DMS 273 treated with DMSO at 0.1 percent for 48 hours (cell line): ENCODE data around the gene USP21.

ENCODE experiments used
- DNase-seq: peaks from one replicate; lab custom pipeline; 2025; lab: John Stamatoyannopoulos, UW

Gene USP21

DNA sequence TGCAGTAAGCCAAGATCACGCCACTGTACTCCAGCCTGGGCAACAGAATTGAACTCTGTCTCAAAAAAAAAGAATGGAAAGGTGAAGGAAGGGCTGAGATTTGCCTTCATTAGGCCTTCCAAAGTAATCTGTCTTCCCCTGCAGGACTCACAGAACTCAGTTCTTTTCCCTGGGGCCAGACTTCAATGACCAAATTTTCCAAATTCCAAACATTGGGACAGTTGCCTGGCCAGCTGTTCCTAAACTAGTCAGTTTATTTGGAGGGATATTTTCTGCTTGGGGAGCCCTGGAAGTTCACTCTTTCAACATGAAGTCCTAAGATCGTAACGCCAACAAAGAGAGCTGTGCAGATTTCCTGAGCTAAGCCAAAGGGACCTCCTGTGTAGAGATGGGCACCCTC is 21.4 kb upstream of the USP21 start:
- no peak for DNase-seq

DNA sequence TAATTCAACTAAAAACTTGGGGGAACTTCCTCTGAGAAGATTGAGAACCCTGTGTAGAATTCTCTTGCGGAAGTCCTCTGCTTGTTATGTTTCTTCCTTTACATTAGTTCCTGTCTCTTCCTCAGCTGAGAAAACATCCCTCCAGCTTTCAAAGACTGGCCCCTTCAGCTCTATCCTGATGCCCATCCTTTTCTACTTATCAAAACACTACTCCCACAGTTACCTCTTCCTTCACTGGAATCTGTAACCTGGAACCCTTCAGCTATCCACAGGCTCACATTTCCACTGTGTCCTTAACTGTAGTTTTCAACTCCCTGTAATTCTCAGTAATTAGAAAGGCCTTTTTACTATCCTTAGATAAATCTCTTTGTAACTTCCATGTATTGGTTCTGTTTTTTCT is 20.9 kb upstream of the USP21 start:
- no peak for DNase-seq

DNA sequence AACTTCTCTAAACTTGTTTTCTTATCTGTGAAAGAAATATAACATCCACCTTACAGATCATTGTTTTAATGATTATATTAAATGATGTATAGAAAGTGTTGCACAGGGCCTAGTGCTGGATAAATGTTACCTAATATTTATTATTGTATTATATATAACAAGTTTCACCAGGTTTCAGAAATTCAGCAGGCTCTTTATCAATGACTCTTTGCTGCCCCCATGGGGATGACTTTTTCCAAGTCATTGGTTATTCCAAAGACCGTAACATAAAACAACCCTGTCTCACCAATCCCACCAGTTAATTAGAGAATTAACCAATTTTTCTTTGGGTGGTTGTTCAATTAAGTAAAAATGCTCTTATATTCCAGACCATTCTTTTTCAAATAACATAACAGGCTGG is 19.5 kb upstream of the USP21 start:
- no peak for DNase-seq

DNA sequence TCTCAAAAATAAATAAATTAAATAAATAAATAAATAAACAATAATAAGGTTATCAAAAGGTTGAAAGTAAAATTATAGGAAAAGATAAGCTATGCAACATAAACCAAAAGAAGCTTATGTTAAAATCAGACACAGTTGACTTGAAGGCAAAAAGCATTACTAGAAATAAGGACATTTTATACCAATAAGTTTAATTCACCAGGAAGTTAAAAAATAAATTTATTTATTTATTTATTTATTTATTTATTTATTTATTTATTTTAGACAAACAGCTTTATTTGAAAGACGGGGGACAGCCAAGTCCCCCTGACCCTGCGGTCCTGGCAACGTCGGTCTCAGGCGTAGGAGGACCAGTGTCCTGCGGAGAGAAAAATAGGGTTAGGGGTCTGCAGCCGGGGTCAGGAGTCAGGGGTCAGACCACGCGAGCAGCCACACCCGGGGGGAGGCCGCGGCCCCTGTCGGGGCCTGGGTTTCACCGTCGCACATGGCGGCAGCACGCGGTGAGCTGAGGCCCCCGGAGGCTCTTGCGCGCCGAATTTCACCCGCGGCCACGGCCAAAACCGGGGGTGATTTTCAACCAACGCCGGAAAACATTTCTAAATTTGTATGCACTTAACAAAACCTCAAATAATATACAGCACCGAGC is 18.4 kb upstream of the USP21 start:
- no peak for DNase-seq

DNA sequence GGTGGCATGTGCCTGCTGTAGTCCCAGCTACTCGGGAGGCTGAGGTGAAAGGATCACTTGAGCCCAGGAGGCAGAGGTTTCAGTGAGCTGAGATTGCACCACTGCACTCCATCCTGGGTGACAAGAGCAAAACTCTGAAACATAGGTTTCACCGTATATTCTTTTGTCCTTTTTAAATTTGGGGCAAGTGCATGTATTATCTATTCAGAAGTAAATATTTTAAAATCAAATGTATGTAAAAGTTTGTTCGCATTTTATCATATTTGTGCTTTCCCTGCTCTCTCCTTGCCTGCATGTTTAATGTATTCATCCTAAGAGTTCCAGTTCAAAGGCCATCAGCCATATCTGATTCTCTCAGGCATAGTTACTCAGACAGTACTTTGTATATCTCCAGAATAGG is 13.5 kb upstream of the USP21 start:
- DNase-seq, result no peak

DNA sequence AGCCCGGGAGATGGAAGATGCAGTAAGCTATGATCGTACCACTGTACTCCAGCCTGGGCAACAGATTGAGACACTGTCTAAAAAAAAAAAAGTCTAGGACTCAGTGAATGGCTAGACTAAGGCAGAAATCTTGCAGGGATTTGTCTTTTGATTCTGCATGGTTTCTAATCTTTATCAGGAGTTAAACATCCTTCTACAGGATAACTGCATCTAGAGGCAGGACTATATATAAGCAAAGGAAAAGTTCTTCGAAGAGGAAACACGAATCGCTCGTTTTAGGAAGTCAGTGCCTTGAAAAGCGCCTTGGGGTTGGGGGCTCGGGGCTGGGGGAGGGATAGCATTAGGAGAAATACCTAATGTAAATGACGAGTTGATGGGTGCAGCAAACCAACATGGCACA is 6.1 kb upstream of the USP21 start:
- DNase-seq, result no peak

DNA sequence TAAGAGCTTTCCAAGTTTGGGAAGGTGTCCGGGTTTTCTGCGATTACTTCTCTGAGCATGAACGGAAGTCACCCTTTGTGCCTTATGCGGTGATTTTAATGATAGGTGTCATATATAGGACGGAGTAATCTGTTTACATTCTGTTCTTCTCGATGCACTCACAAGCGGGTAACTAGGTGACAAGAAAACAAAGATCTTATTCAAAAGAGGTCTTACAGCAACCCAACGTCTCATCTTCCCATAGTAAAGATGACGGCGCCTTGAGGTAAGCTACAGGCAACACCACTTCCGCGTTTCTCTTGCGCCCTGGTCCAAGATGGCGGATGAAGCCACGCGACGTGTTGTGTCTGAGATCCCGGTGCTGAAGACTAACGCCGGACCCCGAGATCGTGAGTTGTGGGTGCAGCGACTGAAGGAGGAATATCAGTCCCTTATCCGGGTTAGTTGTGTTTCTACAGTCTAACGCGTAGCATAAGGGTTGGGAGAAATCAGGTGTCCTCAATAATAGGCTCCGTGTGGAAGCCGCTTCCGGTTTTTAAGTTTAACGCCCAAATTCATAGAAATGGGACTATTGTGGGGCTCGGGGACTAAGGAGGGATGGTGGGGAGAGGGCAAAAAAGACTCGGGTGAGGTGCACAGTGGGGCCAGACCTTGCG is 5.5 kb upstream of the USP21 start, which contains the start of gene UFC1:
TSS of gene UFC1 (plus strand) at position 297 of the 656 bp plus-strand sequence. CDS start at position 317, 20 bp downstream.
- DNase-seq, result peak; percentile 83

DNA sequence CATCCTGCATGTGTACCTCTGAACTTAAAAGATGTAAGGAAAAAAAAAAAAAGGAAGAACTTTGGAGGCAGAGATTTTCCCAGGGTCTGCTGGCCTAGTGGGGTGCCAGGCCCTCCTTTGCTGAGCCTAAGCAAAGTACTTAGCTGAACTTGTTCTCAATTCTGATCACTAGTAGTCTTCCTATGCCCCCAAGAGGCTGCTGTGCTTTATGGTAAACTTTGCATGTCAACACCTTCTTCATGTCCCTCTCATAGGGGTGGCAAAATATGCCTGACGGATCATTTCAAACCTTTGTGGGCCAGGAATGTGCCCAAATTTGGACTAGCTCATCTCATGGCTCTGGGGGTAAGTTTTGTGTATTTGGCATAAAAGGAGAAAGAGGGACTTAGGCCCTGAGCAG is 1.4 kb upstream of the USP21 start:
- DNase-seq, result no peak

DNA sequence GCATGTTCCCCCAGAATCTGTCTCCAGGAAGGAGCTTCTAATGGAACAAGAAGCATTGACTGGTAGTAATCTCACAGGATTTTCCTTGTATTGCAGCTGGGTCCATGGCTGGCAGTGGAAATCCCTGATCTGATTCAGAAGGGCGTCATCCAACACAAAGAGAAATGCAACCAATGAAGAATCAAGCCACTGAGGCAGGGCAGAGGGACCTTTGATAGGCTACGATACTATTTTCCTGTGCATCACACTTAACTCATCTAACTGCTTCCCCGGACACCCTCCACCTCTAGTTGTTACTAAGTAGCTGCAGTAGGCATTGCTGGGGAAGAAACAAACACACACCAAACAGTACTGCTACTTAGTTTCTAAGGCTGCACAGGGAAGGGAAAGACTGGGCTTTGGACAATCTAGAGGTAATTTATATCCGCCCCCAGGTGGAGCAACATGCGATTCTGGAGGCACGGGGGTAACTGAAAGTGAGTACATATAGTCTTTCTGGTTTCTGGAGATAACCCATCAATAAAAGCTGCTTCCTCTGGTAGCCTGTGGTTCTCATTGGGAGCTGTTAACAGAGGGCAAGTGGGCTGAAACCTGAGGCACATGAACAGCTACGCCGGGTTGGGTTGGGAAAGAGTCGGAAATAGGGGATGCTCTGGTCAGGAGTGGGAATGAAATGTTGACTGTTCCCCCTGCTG is 837 bp upstream of the USP21 start:
- DNase-seq, result no peak

DNA sequence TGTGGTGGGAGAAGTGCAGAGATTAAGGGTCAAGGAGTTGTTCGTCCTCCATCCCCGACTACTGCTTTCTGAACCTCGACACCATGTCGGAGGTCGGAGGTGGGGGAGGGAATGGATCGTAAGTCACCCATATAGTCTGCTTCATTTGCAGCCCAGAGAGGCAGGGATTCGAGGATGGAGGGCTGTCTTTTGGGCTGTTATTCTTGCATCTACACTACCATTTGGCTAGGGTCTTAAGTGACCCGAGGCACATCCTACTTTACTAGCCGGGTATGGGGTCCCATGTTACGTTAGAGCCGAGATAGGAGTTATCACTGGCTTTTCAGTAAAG is 578 bp downstream of the USP21 start:
- DNase-seq, result no peak

DNA sequence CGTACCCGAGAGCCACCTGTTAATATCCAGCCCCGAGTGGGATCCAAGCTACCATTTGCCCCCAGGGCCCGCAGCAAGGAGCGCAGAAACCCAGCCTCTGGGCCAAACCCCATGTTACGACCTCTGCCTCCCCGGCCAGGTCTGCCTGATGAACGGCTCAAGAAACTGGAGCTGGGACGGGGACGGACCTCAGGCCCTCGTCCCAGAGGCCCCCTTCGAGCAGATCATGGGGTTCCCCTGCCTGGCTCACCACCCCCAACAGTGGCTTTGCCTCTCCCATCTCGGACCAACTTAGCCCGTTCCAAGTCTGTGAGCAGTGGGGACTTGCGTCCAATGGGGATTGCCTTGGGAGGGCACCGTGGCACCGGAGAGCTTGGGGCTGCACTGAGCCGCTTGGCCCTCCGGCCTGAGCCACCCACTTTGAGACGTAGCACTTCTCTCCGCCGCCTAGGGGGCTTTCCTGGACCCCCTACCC is 1.4 kb downstream of the USP21 start:
- no peak for DNase-seq

DNA sequence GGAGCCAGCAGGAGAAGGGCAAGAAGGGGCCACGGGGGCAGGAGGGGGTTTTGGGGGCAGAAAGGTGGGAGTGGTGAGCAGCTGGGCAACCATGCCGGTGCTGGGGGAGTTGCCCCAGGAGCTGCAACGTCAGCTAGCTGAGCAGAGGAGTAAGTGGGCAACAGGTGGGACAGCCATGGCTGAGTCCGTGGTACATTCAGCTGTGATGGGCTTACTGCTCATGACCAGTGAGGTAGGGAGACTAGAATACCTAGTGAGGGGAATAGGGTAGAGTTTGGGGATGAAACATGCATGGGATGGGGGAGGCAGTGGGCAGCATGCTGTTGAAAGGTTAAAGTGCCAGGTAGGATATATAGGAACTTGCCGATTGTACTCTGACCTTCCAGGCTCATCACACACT is 2.4 kb downstream of the USP21 start:
- no peak for DNase-seq

DNA sequence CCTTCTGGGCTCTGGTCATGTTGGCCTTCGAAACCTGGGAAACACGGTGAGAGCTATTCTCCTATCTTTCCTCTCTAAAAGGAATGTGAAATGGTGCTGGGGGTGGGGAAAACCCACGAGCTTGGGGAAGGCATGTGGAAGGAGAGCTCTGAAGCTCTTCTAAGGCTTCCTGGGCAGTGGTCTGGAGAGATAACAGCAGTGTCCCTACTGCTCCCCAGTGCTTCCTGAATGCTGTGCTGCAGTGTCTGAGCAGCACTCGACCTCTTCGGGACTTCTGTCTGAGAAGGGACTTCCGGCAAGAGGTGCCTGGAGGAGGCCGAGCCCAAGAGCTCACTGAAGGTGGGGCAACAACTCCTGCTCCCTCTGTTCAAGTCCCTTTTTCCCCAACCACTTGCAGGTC is 2.8 kb downstream of the USP21 start:
- DNase-seq, result no peak

DNA sequence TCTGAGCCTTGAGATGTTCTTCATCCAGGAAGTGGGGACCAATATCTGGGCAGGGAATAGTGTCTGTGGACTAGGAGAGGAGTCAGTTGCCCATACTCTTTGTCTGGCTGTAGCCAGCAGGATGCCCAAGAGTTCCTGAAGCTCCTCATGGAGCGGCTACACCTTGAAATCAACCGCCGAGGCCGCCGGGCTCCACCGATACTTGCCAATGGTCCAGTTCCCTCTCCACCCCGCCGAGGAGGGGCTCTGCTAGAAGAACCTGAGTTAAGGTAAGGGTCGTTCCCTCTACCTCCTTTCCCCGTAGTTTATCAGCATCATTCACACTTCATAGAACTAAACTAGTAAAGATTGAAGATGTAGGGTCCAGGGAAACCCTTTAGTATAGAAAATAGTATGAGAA is 3.5 kb downstream of the USP21 start:
- DNase-seq, result no peak

DNA sequence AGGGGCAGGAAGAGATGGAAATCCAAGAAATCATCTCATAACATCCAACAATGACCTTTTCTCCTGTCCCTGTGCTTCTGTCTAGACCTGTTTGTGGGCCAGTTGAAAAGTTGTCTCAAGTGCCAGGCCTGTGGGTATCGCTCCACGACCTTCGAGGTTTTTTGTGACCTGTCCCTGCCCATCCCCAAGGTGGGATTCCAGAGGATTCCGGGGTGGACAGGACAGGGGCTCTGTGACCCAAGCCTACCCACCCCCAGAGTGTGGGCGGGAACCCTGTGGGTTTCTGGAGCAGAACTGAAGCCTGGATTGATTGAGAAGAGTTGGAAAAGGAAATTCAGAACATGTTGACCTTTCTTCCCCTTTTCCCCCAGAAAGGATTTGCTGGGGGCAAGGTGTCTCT is 4.5 kb downstream of the USP21 start:
- DNase-seq, result no peak

DNA sequence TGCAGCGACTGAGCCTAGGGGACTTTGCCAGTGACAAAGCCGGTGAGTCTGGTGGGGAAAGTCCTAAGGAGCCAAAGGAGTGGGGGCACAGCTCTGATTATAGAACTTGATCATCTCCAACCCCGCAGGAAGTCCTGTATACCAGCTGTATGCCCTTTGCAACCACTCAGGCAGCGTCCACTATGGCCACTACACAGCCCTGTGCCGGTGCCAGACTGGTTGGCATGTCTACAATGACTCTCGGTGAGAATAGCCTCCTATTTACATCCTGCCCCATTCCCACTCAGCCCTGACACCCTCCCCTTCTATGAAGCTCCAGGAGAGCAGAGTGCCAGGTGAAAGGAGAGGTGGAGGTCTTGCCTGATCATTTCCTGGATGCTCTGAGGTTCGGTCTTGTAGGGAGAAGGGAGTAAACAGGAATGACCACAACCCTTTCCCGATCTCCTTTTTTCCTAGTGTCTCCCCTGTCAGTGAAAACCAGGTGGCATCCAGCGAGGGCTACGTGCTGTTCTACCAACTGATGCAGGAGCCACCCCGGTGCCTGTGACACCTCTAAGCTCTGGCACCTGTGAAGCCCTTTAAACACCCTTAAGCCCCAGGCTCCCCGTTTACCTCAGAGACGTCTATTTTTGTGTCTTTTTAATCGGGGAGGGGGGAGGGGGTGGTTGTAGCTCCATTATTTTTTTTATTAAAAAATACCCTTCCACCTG is 5.8 kb downstream of the USP21 start:
- no peak for DNase-seq

DNA sequence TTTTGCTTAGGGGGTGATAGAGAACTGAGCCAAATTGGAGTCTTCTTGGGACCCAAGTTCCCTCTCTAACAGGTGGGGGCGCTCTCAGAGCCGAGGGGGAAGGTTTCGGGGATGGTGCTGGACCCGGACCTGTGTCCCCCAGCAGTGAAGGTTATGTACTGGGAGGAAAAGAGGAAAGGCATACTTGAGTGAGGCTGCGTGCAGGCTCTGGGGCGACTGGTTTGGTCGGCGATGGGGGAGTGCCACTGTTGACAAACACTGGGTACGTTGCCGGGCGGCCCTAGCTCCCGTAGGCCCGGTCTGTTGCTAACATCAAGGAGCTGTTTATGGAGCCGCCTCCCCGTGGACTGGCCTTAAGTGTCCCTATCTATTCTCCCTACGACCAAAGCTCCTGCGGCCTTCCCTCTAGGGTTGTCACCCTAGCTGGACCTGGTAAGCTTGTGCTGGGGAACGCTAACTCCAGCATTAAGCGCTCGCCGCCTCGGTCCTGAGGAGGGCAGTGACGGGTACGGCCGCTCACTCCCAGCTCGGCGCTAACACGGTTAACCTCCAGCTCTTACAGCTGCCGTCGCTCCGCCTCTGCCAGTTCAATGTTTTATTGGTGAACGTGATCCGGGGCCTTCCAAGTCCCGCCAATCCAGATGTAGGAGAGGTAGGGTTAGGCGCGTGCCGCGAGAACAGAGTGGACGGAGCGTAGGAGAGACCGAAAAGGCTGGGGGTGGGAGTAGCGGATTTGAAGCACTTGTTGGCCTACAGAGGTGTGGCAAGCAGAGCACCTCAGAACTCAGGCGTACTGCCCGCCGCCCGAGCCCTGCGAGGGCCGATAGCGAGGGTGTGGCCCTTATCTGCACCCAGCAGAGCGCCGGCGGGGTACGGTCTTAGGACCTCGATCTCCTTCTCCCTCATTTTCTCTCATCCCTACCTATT is 6.7 kb downstream of the USP21 start, which contains the start of gene PPOX:
TSS of gene PPOX (plus strand) at position 685 of the 927 bp plus-strand sequence. CDS start 422 bp downstream, outside the sequence.
- peak; percentile 97 for DNase-seq

DNA sequence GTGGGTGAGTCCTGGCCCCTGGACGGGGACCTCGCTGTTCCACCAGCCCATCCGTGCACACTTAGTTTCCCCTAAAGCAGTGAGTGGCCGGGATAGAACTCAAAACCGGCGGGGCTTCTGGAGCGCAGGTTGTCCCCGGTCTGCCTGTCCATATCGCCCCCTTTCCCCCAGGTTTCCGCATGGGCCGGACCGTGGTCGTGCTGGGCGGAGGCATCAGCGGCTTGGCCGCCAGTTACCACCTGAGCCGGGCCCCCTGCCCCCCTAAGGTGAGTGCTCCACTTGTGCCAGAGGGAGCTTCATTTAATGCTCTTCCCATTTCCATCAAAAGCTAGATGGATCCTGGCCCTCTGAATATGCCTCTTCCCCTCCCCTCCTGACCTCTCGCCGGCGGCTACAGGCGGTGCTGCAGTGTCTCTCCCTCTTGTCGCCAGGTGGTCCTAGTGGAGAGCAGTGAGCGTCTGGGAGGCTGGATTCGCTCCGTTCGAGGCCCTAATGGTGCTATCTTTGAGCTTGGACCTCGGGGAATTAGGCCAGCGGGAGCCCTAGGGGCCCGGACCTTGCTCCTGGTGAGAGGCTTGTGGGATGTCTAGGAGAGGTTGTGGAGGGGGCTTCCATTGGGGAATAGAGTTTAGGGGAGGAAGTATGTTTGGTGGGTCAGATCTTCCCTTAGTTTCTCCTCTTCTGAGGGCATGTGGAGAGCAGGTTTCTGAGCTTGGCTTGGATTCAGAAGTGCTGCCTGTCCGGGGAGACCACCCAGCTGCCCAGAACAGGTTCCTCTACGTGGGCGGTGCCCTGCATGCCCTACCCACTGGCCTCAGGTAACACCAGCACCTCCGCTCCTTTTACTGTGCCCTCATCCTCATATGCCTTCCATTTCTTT is 7.6 kb downstream of the USP21 start:
- no peak for DNase-seq

DNA sequence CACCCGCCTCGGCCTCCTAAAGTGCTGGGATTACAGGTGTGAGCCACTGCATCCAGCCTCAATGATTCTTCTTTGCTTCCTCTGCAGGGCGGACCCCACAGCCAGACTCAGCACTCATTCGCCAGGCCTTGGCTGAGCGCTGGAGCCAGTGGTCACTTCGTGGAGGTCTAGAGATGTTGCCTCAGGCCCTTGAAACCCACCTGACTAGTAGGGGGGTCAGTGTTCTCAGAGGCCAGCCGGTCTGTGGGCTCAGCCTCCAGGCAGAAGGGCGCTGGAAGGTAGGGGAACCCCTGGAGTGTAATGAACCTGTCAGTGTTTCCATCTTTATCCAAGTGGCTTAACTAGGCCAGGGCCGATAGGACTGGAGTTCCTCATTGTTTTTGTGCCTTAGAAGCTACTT is 9.6 kb downstream of the USP21 start:
- DNase-seq, result no peak

DNA sequence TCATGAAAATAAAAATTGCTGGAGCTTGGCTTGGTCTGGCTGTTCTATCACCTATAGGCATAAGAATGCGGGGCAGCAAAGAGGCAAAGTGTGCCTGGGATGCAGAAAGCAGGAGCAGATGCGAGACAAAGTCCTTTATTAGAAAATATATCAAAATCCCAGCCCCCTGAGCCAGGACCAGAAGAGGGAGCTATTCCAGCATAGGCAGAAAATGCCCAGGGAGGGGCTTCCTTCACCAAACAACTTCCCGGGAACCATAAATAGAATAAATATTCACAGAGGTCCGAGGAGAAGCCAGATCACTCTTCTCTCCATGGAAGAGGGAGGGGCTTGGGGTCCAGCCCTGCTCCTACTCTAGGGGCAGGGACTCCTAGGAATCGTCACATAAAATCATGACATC is 11.9 kb downstream of the USP21 start:
- no peak for DNase-seq

DNA sequence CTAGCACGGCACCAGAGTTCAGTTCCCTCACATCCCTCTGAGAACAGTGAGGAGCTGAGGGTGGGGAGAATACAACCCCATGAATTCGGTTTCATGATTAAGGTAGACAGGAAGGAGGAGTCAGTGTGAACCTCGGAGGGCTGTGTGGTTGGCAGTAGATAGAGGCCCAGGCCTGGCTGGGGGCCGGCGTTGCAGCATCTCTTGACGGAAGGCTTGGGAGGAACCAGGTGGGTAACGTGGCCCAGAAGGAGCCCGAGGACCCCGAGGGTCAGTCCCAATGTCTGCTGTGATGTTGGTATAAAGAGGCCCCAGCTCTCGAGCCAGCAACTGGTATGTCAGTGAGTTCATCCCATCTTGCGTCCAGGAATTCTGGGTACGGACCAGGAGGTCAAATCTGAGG is 12.4 kb downstream of the USP21 start:
- DNase-seq, result no peak
